GM11168 (cell line): ENCODE results near the gene ARL2BP.
"Not testable (repeated sequence)": the region's sequence is repeated elsewhere in the genome, so short reads cannot be mapped to it uniquely, and the experiment has no call there.

Experiments used
- in situ Hi-C: fragments of 300-500 bp; cut with MboI; formaldehyde crosslinking; loops from one replicate; pipeline ENCODE4 v1.12.0; 2022; ENCODE audit warnings: low sequenced_read_pairs; ENCODE audit not compliant: unreplicated experiment

ARL2BP gene

DNA sequence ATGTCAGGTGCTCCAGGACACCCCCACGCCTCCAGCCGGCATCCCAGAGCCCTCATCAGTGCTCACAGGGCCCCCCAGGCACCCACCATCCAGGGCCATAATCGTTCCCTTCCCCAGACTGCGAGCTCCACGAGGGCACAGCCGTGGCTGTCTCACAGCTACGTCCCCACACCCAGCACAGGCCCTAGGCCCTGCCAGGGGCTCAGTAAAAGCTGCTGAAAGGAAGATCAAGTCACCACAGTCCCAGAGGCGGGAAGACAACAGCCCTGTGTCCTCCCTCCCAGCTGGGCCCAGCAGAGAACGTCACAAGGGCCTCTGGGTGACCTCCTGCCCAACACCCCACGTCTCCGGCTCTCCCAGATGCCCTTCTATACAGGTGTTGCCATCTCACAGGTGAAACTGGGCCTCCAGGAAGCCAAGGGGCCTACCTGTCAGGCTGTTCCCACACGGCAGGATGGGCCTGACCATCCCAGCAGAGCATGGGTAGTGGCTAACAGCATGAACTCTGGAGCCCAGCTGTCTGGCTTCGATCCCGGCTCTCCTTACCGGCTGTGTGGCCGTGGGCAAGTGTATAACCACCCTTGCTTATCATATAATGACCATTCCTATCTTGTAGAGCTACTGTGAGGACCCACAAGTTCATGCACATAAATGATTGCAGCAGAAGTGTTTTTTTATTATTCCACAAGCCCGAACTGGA, 17.9 kb downstream of the ARL2BP start:
- in situ Hi-C loops: no loop called here

DNA sequence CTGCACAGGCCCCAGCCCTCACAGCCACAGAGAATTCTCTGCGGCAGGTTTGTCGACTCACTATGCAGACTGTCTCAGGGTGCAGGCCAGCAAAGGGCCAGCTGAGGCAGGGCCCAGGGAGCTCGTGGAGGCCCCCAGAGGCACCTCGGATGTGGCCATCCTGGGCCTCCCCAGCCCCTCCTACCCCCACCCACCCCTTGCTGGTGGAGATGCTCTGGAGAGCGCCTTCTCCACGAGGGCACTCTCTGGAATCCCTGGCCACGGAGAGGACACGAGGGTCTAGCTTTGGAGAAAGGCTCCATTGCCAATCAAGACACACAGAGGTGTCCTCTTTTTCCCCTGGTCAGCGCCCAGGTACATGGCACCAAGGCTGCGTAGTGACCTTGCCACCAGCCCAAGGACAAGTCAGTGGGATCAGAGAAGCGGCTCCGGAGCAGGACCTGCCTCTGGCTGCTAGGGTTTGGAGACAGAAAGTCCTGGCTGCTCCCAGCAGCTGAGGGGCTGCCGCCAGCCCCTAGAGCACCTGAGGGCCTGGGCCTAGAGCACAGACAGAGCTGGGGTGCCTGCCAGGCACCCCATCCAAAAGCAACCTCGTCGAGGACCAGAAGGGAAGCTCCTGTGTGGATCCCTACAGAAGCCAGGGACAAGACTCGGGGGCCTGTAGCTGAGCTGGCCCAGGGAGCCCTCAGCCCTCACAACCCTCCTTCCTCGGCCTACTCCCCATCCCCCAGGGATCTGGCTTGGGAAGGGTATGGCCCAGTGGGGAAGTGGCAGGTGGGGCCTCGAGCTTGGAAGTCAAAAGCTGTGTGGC, 18.7 kb downstream of the ARL2BP start:
- in situ Hi-C loops: no loop called here

DNA sequence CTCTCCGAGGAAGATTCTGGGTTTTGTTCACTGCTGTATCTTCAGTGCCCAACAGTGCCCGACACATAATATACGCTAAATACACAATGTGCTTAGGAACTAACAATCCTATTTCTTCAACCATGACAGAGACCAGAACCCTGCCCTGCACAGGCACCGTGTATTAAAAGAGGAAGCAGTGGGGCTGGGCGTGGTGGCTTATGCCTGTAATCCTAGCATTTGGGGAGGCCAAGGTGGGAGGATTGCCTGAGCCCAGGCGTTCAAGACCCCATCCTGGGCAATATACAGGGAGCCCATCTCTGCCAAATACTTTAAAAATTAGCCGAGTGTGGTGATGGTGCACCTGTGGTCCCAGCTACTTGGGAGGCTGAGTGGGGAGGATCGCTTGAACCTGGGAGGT, 19.3 kb downstream of the ARL2BP start:
- in situ Hi-C loops: no loop called here

DNA sequence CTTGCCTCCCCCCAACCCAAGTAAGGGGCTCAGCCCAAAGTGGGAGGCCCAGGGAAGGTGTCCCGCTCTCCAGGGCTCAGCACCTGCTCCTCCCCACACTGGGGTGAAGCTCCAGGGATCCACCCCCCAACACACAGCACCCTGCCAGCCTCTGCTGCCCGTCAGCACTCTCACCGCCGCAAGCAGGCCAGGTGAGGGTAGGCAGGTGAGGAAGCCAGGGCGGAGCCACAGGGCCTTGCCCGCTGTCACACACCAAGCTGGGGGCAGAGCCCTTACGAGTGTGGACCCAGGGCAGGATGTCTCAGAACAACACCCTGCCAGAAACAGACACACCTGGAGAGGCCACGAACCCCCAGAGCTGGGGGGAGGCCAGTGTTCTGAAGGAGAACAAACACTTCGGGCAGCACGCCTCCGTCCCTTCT, 19.9 kb downstream of the ARL2BP start:
- in situ Hi-C loops: no loop called here

DNA sequence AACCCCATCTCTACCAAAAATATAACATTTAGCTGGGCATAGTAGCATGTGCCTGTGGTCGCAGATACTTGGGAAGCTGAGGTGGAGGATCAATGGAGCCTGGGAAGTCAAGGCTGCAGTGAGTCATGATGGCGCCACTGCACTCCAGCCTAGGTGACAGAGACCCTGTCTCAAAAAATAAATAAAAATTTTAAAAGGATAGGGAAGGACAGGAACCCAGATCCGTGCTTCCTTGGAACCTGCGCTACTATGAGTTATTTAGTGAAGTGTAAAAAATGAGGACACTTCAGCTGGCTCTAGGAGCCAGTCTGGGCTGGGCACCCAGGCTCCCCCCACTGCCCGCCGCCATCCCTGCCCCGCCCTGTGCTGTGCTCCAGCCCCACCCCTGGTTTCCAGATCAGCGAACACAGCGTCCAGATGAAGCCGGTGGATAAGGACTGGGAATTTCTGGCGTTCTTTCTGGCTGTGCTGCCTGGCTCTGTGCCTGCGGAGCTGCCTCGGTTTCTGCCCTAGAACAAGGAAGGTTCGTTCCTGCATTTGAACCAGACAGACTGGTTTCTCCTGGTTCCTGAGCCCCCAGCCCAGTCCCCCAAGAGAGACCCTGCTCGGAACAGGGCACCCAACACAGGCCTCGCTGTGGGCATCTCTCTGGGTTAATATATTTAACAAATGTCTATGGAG, 20.9 kb downstream of the ARL2BP start:
- in situ Hi-C loops: no loop called here

DNA sequence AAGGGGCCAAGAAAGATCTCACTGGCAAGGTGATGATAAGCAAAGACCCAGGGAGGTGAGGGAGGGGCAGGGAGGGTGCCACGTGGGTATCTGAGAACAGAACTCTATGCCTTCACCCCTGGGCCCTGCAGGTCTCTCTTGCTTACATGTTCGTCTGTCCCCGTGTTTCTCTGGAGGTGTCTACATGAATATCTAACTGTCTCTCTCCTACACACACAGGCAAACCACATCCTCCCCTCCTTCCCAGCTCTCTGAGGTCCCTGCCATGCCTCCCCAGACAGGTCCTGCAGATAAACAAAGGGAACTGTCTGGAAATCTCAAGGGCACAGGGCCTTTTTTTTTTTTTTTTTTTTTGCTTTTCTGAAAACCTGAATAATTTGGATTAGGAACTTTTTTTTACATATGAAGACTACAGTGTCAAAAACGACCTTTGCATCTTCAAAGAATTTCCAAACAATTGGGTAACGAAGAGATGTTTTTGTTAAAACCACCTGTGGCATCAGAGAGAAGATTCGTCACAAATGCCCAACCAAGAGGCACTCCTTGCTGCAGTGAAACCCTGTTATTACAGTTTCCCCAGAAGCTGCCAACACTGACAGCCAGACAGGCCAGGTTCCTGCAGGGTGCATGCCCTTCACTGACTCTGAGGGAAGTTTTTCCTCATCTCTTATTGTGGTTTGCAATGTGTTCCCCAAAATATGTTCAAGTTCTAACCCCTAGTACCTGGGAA, 21.6 kb downstream of the ARL2BP start:
- in situ Hi-C loops: no loop called here

DNA sequence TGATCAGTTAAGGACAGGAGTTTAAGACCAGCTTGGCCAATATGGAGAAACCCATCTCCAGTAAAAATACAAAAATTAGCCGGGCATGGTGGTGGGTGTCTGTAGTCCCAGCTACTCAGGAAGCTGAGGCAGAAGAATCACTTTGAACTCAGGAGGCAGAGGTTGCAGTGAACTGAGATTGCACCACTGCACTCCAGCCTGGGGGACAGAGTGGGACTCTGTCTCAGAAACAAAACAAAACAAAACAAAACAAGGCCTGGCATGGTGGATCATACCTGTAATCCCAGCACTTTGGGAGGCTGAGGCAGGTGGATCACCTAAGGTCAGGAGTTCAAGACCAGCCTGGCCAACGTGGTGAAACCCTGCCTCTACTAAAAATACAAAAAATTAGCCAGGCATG, 22.3 kb downstream of the ARL2BP start:
- in situ Hi-C loops: not testable (repeated sequence)

DNA sequence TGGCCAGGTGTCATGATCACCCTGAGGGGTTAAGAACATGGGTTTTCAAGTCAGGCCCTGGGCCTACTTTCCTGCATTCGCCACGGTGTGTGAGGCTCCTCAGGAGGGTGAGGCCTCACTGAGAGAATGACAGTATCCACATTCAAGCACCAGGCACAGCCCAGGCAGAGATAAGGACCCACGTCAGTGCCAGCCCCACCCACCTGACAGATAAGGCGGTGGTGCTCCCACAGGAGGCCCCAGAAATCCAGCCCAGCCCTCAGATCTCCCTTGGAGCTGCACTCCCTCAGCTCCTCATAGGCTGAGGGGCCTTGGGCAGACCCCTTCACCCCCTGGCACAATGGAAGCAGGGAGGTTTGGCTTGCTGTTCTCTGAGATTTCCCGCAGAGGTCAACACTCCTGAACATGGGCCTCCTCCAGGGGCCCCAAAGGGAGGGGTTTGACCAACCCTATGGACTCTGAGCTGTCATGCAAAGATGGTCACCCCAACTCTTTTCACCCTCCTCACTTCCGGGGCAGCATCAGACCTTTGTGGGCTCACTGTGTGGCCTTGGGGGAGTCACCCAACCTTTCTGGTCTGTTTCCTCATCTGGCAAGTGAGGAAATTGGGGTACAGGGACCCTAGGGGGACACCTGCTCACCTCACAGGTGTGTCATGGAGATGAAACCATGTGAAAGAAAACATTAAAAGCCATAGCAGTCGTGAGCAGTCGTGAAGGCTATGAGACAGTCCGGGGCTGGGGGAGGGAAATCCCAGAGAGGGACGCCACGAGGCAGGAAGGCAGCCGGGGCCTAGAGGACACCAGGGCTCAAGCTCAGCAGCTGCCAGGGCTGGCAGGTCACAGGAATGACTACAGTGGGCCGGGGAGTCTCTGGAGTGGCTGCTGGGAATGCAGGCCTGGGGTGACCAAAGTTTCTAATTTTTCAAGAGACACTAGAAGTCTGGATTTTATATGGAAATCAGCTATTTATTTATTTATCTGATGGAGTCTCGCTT, 24.0 kb downstream of the ARL2BP start:
- in situ Hi-C loops: no loop called here

DNA sequence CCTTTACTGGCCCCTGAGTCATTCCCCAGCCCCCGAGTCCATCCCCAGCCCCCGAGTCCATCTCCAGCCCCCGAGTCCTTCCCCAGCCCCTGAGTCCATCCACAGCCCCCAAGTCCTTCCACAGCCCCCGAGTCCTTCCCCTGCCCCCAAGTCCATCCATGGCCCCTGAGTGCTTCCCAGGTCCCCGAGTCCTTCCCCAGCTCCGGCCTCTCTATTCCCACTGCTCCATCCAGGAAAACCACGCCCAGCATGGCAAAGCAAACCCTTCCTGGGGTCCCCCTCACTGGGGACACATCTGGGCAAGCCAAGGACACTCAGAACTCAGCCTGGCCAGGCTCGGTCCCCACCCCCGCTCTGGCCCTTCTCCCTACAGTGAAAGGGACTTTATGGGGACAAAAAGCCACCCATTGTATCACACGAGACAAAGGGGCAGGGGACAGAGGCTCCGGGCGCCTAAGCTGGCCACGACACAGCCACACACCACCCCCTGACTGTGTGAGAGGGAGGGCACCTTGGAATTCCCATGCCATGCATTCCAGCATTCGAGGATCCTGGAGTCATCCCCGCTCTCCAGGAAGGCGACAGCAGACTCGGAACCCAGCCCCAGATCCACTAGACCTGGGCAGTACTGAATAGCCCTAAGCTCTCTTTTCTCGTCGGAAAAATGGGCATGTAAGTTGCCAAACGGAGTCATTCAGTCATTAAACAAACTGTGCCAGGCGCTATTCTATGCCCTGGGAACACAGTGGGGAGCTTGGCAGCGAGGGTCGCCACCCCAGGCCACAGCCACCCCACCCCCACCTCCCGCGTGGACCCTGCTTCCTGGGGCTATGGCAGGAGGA, 25.4 kb downstream of the ARL2BP start:
- in situ Hi-C loops: no loop called here

DNA sequence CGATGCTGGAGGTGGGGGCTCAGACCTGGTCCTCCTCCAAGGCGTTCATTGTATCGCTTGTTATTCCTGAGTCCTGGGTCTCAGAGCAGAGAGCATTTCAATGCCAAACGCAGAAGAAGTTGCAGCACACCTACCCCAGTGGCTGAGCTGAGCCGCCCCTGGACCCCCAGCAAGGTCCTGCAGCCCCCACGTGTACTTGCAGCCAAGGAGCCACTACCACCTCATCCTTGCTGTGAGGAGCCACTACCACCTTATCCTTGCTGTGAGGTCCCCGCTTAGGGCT, 25.9 kb downstream of the ARL2BP start:
- in situ Hi-C loops: no loop called here

DNA sequence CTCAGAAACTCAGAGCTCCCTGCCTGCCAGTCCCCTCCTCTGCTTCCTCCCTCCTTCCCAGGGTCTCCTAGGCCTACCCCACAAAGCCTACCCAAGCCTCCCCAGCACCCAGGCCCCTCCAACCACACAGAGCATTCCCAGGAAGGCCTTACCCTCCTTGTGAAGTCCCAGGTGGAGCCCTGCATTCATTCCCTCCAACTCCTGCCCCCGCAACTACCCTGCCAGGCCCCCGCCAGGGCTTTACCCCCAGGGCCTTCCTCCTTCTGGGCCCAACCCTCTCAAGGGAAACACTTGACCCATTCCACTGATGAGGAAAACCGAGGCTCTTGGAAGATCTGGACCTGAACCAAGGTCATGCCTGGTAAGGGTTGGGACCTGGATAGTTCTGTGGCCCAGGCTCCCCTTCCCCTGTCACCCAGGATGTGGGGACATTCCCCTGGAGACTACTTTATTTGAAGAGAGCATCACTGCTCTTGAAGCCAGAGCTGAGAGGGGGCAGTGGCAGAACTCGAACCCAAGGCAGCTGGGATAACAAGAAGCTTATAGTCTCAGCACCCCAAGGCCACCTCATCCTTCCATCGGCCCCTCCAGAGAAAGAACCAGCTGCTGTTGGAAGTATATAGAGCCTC, 26.9 kb downstream of the ARL2BP start:
- in situ Hi-C loops: no loop called here

DNA sequence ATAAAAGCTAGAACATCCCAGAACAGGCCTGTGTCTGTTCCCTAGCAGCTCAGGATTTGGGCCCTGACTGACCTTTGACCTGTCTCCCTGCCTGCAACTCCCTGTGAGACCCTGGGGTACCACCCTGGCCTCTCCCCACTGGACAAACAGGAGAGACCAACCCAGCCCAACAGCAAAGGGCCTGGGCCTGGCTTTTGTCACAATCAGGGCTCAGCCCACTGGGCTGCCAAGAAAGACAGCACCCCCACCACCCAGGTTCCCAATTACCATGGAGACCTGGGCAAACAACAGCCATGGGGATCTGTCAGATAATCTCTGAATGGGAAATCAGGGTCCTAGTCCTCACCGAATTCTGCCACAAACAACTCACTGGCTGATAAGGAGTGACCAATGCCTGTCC, 28.3 kb downstream of the ARL2BP start:
- in situ Hi-C loops: no loop called here

DNA sequence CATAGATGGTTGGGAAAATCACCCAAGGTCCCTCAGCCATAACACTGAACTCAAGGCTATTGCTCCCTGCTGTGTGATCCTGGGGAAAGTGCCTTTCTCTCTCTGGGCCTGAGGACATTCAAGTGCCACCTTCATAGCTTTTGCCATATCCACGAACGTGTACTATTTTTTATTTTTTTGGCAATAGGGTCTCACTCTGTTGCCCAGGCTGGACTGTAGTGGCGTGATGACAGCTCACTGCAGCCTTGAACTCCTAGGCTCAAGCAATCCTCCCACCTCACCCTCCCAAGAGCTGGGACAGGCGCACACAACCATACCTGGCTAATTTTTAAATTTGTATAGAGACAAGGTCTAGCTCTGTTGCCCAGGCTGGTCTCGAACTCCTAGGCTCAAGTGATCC, 28.8 kb downstream of the ARL2BP start:
- in situ Hi-C loops: no loop called here

DNA sequence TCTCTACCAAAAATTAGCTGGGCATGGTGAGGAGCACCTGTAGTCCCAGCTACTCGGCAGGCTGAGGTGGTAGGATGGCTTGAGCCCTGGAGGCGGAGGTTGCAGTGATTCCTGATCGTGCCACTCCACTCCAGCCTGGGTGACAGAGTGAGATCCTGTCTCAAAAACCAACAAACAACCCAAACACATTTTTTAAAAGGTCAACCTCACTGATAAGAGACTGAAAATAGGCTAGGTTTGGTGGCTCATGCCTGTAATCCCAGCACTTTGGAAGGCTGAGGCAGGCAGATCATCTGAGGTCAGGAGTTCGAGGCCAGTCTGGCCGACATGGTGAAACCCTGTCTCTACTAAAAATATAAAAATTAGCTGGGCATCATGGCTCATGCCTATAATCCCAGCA, 30.9 kb downstream of the ARL2BP start:
- in situ Hi-C loops: not testable (repeated sequence)

DNA sequence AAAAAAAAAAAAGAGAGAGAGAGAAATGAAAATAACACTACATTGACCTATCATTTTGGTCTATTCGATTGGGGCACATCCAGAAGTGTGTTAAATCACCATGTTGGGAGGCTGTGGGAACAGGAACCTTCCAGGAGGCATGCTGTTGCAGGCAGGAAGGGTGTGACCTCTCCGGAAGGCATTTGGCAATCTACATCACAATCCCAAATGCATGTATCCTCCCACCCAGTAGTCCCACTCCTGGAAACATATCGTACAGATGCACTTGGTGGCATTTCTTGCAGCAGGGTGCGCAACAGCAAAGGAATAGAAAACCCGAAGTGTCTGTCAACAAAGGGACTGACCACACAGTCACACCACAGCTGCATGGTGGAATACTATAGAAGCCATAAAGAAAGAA, 31.5 kb downstream of the ARL2BP start:
- in situ Hi-C loops: no loop called here

DNA sequence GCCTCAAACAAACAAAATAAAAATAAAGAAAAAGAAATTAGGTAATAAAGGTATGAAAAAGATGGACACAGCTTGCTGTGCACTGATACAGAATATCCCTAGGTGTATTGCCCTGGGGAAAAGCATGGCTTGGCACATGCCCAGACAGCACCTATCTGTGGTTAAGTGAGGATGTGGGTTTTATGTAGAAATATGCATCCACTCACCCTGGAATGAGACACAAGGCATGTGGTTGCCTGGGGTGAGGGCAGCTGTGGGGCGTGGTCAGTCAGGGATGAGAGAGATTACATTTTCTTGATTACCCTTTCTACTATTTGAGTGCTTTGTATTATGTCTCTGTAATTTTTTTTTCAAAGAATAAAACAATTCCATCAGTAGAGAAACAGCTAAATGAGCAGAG, 32.5 kb downstream of the ARL2BP start:
- in situ Hi-C loops: no loop called here

DNA sequence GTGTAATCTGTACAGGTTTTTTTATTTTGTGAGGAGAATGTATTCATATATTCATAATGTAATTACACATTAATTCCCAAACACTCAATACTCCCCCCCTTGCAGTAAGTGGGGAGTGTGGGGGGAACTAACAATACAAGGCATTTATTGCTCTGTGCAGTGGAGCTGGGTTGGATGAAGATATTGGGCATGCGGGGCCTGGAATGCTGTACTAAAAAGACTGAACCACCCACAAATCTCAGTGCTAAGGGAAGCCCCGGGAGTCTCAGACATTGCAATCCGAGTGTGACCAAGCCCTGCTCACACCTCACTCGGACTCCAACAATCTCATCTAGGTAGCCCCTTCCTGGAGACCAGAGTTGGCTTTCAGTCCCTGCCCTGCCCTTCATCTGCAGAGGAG, 33.4 kb downstream of the ARL2BP start:
- in situ Hi-C loops: no loop called here
